Measurements from ENCODE around the gene OR52B4. TPM values are rescaled to one million over a fixed set of nuclear protein-coding genes. Genes with fewer than 3 reads are reported as not detected.
"Not testable (repeated sequence)": the region's sequence is repeated elsewhere in the genome, so short reads cannot be mapped to it uniquely, and the experiment has no call there.

Gene OR52B4
- polyA plus RNA-seq (2011; rRNA removed) (not detected in 2 replicates), polyA minus RNA-seq (2011; rRNA and poly(A)+ RNA removed) (not detected in 2 replicates)

GRCh38 chr11:4368286-4368685 lies at the start of gene OR52B4:
Gene OR52B4, minus strand, starts transcription at chr11:4368386. Its CDS starts 91 bp downstream, at chr11:4368295.
- no peak for DNase-seq (ENCODE audit: low read depth)
- TF ChIP-seq CTCF (IDR thresholded peaks at IDR 0.05; ENCODE audit: insufficient read depth, low read depth, low read length), result no peak
- Histone ChIP-seq H3K36me3 (ENCODE audit: control insufficient read depth, insufficient read depth, low read length) (no peaks in the 10 kb centered on the region), H3K27me3 (ENCODE audit: control insufficient read depth, insufficient read depth, low read length) (no peaks in the 10 kb centered on the region), H3K4me3 (ENCODE audit: low read depth, low read length) (no peak within 1 kb of the TSS)
- ChIA-PET POLR2A (no interaction called here), CTCF (no interaction called here)

- ChIA-PET POLR2A (no interaction called here), CTCF (interaction anchor here (1.3 kb wide), 1 partner anchor 17 kb away, joined by 3 read pairs; no protein-coding TSS in a partner anchor)
- Histone ChIP-seq H3K4me3 (ENCODE audit: low read depth, low read length) (no peak overlapping the region), H3K27me3 (ENCODE audit: control insufficient read depth, insufficient read depth, low read length) (no peaks in the 10 kb centered on the region), H3K36me3 (ENCODE audit: control insufficient read depth, insufficient read depth, low read length) (no peaks in the 10 kb centered on the region)
- DNase-seq (ENCODE audit: low read depth), result no peak
- TF ChIP-seq CTCF (IDR thresholded peaks at IDR 0.05; ENCODE audit: insufficient read depth, low read depth, low read length), result no peak
These were observed 48.6 kb upstream of the OR52B4 start for GRCh38 chr11:4416816-4417215.

- no peak for TF ChIP-seq CTCF (IDR thresholded peaks at IDR 0.05; ENCODE audit: insufficient read depth, low read depth, low read length)
- Histone ChIP-seq H3K36me3 (ENCODE audit: control insufficient read depth, insufficient read depth, low read length) (no peaks in the 10 kb centered on the region), H3K4me3 (ENCODE audit: low read depth, low read length) (no peak overlapping the region), H3K27me3 (ENCODE audit: control insufficient read depth, insufficient read depth, low read length) (no peaks in the 10 kb centered on the region)
- DNase-seq (ENCODE audit: low read depth), result no peak
- ChIA-PET POLR2A (no interaction called here), CTCF (no interaction called here)
These were observed 48.1 kb upstream of the OR52B4 start for GRCh38 chr11:4416306-4416705.

GRCh38 chr11:4406206-4406605 lies 38.0 kb upstream of the OR52B4 start:
- CTCF ChIA-PET; H3K36me3 ChIP-seq (ENCODE audit: control insufficient read depth, insufficient read depth, low read length); DNase-seq (ENCODE audit: low read depth); POLR2A ChIA-PET; H3K27me3 ChIP-seq (ENCODE audit: control insufficient read depth, insufficient read depth, low read length); H3K4me3 ChIP-seq (ENCODE audit: low read depth, low read length): not testable (repeated sequence)

GRCh38 chr11:4393858-4394223 lies 25.7 kb upstream of the OR52B4 start:
- no peak for TF ChIP-seq CTCF (IDR thresholded peaks at IDR 0.05; ENCODE audit: insufficient read depth, low read depth, low read length)
- Histone ChIP-seq H3K27me3 (ENCODE audit: control insufficient read depth, insufficient read depth, low read length) (no peaks in the 10 kb centered on the region), H3K36me3 (ENCODE audit: control insufficient read depth, insufficient read depth, low read length) (peaks cover 7% of the 10 kb centered on the region), H3K4me3 (ENCODE audit: low read depth, low read length) (peak overlapping the region; percentile 84)
- ChIA-PET CTCF (interaction anchor here (0.7 to 0.9 kb wide), 2 partner anchors 9 to 446 kb away, joined by 3 read pairs; no protein-coding TSS in a partner anchor), POLR2A (no interaction called here)
- DNase-seq (ENCODE audit: low read depth), result no peak

- TF ChIP-seq CTCF (IDR thresholded peaks at IDR 0.05; ENCODE audit: insufficient read depth, low read depth, low read length), result no peak
- DNase-seq (ENCODE audit: low read depth), result peak; percentile 48
- Histone ChIP-seq H3K4me3 (ENCODE audit: low read depth, low read length) (peak within 1 kb of the TSS; percentile 84), H3K27me3 (ENCODE audit: control insufficient read depth, insufficient read depth, low read length) (no peaks in the 10 kb centered on the region), H3K36me3 (ENCODE audit: control insufficient read depth, insufficient read depth, low read length) (peaks cover 7% of the 10 kb centered on the region)
- CTCF ChIA-PET, result interaction anchor here (0.7 to 0.9 kb wide), 2 partner anchors 10 to 445 kb away, joined by 3 read pairs; no protein-coding TSS in a partner anchor
- POLR2A ChIA-PET, result no interaction called here
These were observed 25.1 kb upstream of the OR52B4 start, which contains the start of gene TRIM21 for GRCh38 chr11:4393209-4393857. Gene TRIM21, minus strand, starts transcription at chr11:4393702. Its CDS starts 3,293 bp downstream, at chr11:4390409.

Data from BJ (cell line).